Activated naive CD8-positive, alpha-beta T cell treated with anti-CD3 and anti-CD28 coated beads, Interleukin-2, amount 50 U/mL, for 24 hours (primary cell): ENCODE data around the gene RAB3GAP1.
"Not testable (repeated sequence)": the region's sequence is repeated elsewhere in the genome, so short reads cannot be mapped to it uniquely, and the experiment has no call there.

Experiments
- ATAC-seq: fragments of 150-1000 bp; cut with Tn5 transposase; one replicate; pipeline ENCODE4 v1.10.0; 2021
- DNase-seq: peaks from one replicate; pipeline ENCODE4 v3.0.0; 2021
- H3K27ac Mint-ChIP-seq: one replicate; pipeline ENCODE4 v1.8.0; 2021; ENCODE audit warnings: mild to moderate bottlenecking, mixed read lengths
- H3K27me3 Mint-ChIP-seq: one replicate; pipeline ENCODE4 v1.8.0; 2021; ENCODE audit warnings: mixed read lengths
- H3K36me3 Mint-ChIP-seq: one replicate; pipeline ENCODE4 v1.8.0; 2021; ENCODE audit warnings: low read depth, mixed read lengths
- H3K4me1 Mint-ChIP-seq: one replicate; pipeline ENCODE4 v1.8.0; 2021; ENCODE audit warnings: mixed read lengths
- H3K4me3 Mint-ChIP-seq: one replicate; pipeline ENCODE4 v1.8.0; 2021; ENCODE audit warnings: mild to moderate bottlenecking, moderate library complexity, mixed read lengths
- H3K9me3 Mint-ChIP-seq: one replicate; pipeline ENCODE4 v1.8.0; 2021; ENCODE audit warnings: mixed read lengths

Gene RAB3GAP1

DNA sequence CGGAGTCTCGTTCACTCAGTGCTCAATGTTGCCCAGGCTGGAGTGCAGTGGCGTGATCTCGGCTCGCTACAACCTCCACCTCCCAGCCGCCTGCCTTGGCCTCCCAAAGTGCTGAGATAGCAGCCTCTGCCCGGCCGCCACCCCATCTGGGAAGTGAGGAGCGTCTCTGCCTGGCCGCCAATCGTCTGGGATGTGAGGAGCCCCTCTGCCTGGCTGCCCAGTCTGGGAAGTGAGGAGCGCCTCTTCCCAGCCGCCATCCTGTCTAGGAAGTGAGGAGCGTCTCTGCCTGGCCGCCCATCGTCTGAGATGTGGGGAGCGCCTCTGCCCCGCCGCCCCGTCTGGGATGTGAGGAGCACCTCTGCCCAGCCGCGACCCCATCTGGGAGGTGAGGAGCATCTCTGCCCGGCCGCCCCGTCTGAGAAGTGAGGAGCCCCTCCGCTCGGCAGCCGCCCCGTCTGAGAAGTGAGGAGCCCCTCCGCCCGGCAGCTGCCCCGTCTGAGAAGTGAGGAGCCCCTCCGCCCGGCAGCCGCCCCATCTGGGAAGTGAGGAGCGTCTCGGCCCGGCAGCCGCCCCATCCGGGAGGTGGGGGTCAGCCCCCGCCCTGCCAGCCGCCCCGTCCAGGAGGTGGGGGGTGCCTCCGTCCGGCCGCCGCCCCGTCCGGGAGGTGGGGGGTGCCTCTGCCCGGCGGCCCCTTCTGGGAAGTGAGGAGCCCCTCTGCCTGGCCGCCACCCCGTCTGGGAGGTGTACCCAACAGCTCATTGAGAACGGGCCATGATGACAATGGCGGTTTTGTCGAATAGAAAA is 53.6 kb downstream of the RAB3GAP1 start:
- H3K9me3 Mint-ChIP-seq, result peaks cover 14% of the 10 kb centered on the region
- H3K36me3 Mint-ChIP-seq, result peaks cover 44% of the 10 kb centered on the region
- not testable (repeated sequence) for ATAC-seq, H3K4me3 Mint-ChIP-seq, H3K27ac Mint-ChIP-seq, DNase-seq, H3K4me1 Mint-ChIP-seq, H3K27me3 Mint-ChIP-seq

DNA sequence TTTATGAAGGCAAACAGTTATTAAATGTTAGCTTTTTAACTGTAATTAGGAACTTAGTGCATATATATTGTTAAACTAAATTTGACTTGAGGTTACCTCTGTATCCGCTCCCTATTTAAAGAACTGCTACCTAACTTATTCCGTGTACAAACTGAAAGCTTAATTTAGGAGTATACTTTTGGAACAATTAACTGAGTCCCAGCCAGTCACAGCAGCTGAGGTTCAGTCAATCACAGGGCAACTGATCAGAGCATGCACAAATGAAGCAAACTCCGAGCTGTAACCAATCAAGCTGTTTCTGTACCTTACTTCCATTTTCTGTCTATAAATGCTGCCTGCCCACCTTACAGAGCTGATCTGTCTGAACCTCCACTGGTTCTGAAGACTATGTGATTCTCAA is 61.2 kb downstream of the RAB3GAP1 start:
- Mint-ChIP-seq H3K36me3 (peaks cover 9% of the 10 kb centered on the region), H3K9me3 (no peaks in the 10 kb centered on the region), H3K27ac (no peak overlapping the region), H3K4me1 (no peaks in the 10 kb centered on the region), H3K4me3 (no peak overlapping the region), H3K27me3 (no peaks in the 10 kb centered on the region)
- ATAC-seq (no peak), DNase-seq (no peak)

GRCh38 chr2:135119582-135119981 is 67.5 kb downstream of the RAB3GAP1 start:
- no peak overlapping the region for H3K4me3 Mint-ChIP-seq
- no peak overlapping the region for H3K27ac Mint-ChIP-seq
- H3K27me3 Mint-ChIP-seq, result no peaks in the 10 kb centered on the region
- H3K9me3 Mint-ChIP-seq, result no peaks in the 10 kb centered on the region
- ATAC-seq, result no peak
- peaks cover 2% of the 10 kb centered on the region for H3K4me1 Mint-ChIP-seq
- no peak for DNase-seq
- peaks cover 19% of the 10 kb centered on the region for H3K36me3 Mint-ChIP-seq

DNA sequence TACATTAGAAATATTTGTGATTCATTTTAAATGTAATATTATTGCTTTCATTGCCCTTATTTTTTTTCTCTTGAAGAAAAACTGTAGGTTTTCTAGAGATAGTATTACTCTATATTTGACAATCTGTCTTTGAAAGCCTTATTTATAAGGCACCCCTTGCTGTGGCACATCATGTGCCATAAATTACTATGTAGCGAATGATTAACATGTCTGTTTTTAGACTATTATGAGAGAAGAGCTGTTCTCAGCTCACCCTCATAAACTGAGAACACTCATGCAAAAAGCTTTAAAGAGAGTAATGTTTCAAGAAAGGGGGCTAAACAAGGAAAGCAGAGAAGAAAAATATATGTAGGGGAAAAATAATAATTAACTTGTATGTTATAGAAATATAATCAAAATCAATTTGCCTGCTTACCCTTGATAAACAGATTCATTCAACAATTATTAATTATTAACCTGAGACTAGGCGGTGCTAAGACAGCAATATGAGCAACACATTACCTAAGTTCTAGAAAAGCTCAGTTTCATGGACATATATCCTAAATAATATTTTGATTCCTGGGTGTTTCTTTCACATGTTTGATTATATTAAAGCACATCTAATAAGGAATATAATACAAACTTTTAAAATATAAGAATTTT is 69.0 kb downstream of the RAB3GAP1 start:
- Mint-ChIP-seq H3K27me3 (no peaks in the 10 kb centered on the region), H3K9me3 (no peaks in the 10 kb centered on the region), H3K27ac (no peak overlapping the region), H3K36me3 (peaks cover 25% of the 10 kb centered on the region), H3K4me1 (peaks cover 2% of the 10 kb centered on the region), H3K4me3 (no peak overlapping the region)
- ATAC-seq (no peak), DNase-seq (no peak)

- peaks cover 29% of the 10 kb centered on the region for H3K36me3 Mint-ChIP-seq
- not testable (repeated sequence) for H3K27ac Mint-ChIP-seq, H3K4me3 Mint-ChIP-seq, DNase-seq, H3K27me3 Mint-ChIP-seq, ATAC-seq, H3K9me3 Mint-ChIP-seq, H3K4me1 Mint-ChIP-seq
Measured at GRCh38 chr2:135121658-135122039, 69.6 kb downstream of the RAB3GAP1 start.

GRCh38 chr2:135124924-135125886 is 73.1 kb downstream of the RAB3GAP1 start:
- Mint-ChIP-seq H3K27ac (no peak overlapping the region), H3K36me3 (peaks cover 38% of the 10 kb centered on the region)

GRCh38 chr2:135125940-135126339 is 73.8 kb downstream of the RAB3GAP1 start:
- no peak for ATAC-seq
- H3K4me1 Mint-ChIP-seq, result no peaks in the 10 kb centered on the region
- no peak overlapping the region for H3K27ac Mint-ChIP-seq
- no peaks in the 10 kb centered on the region for H3K27me3 Mint-ChIP-seq
- no peak for DNase-seq
- peaks cover 38% of the 10 kb centered on the region for H3K36me3 Mint-ChIP-seq
- no peaks in the 10 kb centered on the region for H3K9me3 Mint-ChIP-seq
- no peak overlapping the region for H3K4me3 Mint-ChIP-seq

More at GRCh38 chr2:135124924-135125886, 73.1 kb downstream of the RAB3GAP1 start:
- ATAC-seq (peak; percentile 57), DNase-seq (no peak)
- no peak overlapping the region for H3K4me3 Mint-ChIP-seq
- H3K4me1 Mint-ChIP-seq, result no peaks in the 10 kb centered on the region
- H3K9me3 Mint-ChIP-seq, result no peaks in the 10 kb centered on the region
- no peaks in the 10 kb centered on the region for H3K27me3 Mint-ChIP-seq

- Mint-ChIP-seq H3K36me3 (peaks cover 52% of the 10 kb centered on the region), H3K27ac (no peak overlapping the region), H3K4me1 (peaks cover 8% of the 10 kb centered on the region), H3K4me3 (no peak overlapping the region), H3K27me3 (no peaks in the 10 kb centered on the region), H3K9me3 (no peaks in the 10 kb centered on the region)
- ATAC-seq (no peak), DNase-seq (no peak)
Measured at GRCh38 chr2:135130751-135131150, 78.7 kb downstream of the RAB3GAP1 start.

- Mint-ChIP-seq H3K27me3 (no peaks in the 10 kb centered on the region), H3K9me3 (no peaks in the 10 kb centered on the region), H3K36me3 (peaks cover 58% of the 10 kb centered on the region), H3K27ac (peak overlapping the region; percentile 52), H3K4me1 (peaks cover 8% of the 10 kb centered on the region), H3K4me3 (no peak overlapping the region)
- no peak for ATAC-seq
- no peak for DNase-seq
Measured at GRCh38 chr2:135132314-135132713, 80.2 kb downstream of the RAB3GAP1 start.

- no peak overlapping the region for H3K27ac Mint-ChIP-seq
- H3K27me3 Mint-ChIP-seq, result no peaks in the 10 kb centered on the region
- peaks cover 19% of the 10 kb centered on the region for H3K9me3 Mint-ChIP-seq
- DNase-seq (no peak), ATAC-seq (no peak)
- H3K36me3 Mint-ChIP-seq, result peaks cover 73% of the 10 kb centered on the region
- no peaks in the 10 kb centered on the region for H3K4me1 Mint-ChIP-seq
- no peak overlapping the region for H3K4me3 Mint-ChIP-seq
Measured at GRCh38 chr2:135140606-135141005, 88.5 kb downstream of the RAB3GAP1 start.

- Mint-ChIP-seq H3K27me3 (no peaks in the 10 kb centered on the region), H3K36me3 (peaks cover 63% of the 10 kb centered on the region), H3K27ac (no peak overlapping the region), H3K4me3 (no peak overlapping the region), H3K9me3 (peaks cover 19% of the 10 kb centered on the region), H3K4me1 (no peaks in the 10 kb centered on the region)
- DNase-seq (no peak), ATAC-seq (no peak)
Measured at GRCh38 chr2:135142323-135142722, 90.2 kb downstream of the RAB3GAP1 start.

GRCh38 chr2:135144343-135144742 is 92.3 kb downstream of the RAB3GAP1 start:
- peaks cover 62% of the 10 kb centered on the region for H3K36me3 Mint-ChIP-seq

GRCh38 chr2:135149251-135149650 is 97.2 kb downstream of the RAB3GAP1 start:
- DNase-seq (no peak), ATAC-seq (no peak)
- peaks cover 44% of the 10 kb centered on the region for H3K36me3 Mint-ChIP-seq
- no peaks in the 10 kb centered on the region for H3K9me3 Mint-ChIP-seq
- no peaks in the 10 kb centered on the region for H3K27me3 Mint-ChIP-seq
- no peak overlapping the region for H3K4me3 Mint-ChIP-seq
- H3K4me1 Mint-ChIP-seq, result peaks cover 19% of the 10 kb centered on the region
- no peak overlapping the region for H3K27ac Mint-ChIP-seq

More at GRCh38 chr2:135144343-135144742, 92.3 kb downstream of the RAB3GAP1 start:
- Mint-ChIP-seq H3K9me3 (peaks cover 19% of the 10 kb centered on the region), H3K27me3 (no peaks in the 10 kb centered on the region), H3K4me1 (no peaks in the 10 kb centered on the region), H3K4me3 (no peak overlapping the region), H3K27ac (no peak overlapping the region)
- no peak for DNase-seq
- no peak for ATAC-seq

DNA sequence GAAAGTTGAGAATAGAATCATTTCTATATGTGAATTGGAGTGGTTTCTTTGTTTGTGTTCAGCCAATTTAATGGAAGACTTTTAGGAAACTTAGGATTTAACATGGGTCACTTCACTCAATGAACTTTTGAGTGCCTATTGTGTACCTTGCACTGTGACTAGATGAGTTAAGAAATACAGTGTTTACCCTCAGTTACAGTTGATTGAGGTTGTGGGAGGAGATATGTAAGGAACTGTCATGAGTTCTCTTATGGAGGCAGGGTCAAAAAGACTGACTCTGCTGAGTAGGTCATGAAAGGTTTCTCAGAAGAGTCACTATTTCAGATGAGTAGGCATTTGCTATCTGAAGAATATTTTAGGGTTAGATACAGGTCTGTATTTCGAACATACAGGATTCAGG is 98.6 kb downstream of the RAB3GAP1 start:
- no peak for DNase-seq
- no peak overlapping the region for H3K27ac Mint-ChIP-seq
- no peak for ATAC-seq

More for the DNA sequence above, 98.6 kb downstream of the RAB3GAP1 start:
- Mint-ChIP-seq H3K36me3 (peaks cover 45% of the 10 kb centered on the region), H3K27me3 (no peaks in the 10 kb centered on the region), H3K4me3 (no peak overlapping the region), H3K4me1 (peaks cover 28% of the 10 kb centered on the region), H3K9me3 (no peaks in the 10 kb centered on the region)
